Cardiac muscle cell (in vitro differentiated cells and primary cell): ENCODE data around the gene PYCARD. TPM values are rescaled to one million over a fixed set of nuclear protein-coding genes. Genes with fewer than 3 reads are reported as not detected.

Experiments used
- DNase-seq, 2 donors: peaks; one replicate each; pipeline versions ENCODE4 v3.0.0 to v3.0.0-alpha.2; 2010 to 2017; ENCODE audit warnings: low read depth in 1 of 2, low spot score in 1 of 2
- H3K27ac ChIP-seq: fragments of 200-600 bp; sonication (generic); 2 replicates; pipeline ENCODE4 v1.5.1; 2016
- H3K27me3 ChIP-seq: fragments of 200-600 bp; sonication (generic); 2 replicates; pipeline ENCODE4 v1.6.0; 2016; ENCODE audit warnings: control low read depth
- H3K36me3 ChIP-seq: fragments of 200-600 bp; sonication (generic); 2 replicates; pipeline ENCODE4 v1.5.1; 2016; ENCODE audit warnings: control low read depth
- H3K4me1 ChIP-seq: fragments of 200-600 bp; sonication (generic); 2 replicates; pipeline ENCODE4 v1.8.1; 2017; ENCODE audit warnings: low read depth, mild to moderate bottlenecking, mixed run types
- H3K4me3 ChIP-seq: fragments of 200-600 bp; sonication (generic); 2 replicates; pipeline ENCODE4 v1.5.1; 2016; ENCODE audit warnings: mild to moderate bottlenecking
- H3K9me3 ChIP-seq: fragments of 200-600 bp; sonication (generic); 2 replicates; pipeline ENCODE4 v1.5.1; 2017; ENCODE audit warnings: low read depth, mild to moderate bottlenecking, control low read depth
- CTCF ChIP-seq: IDR thresholded peaks from 2 replicates; pipeline ENCODE4 v1.5.1; 2012; ENCODE audit warnings: low read depth, mild to moderate bottlenecking, low read length
- polyA plus RNA-seq: library from polyadenylated mRNA; unstranded; fragments of >200 nt; fragmentation: Nextera tagmentation; extraction: Ambion mirVana; gene quantifications from 2 replicates; pipeline ENCODE4 v1.2.1, GENCODE V29; 2016
- total RNA-seq: library from RNA; depleted of rRNA; stranded (reverse); fragments of >200 nt; gene quantifications from 2 replicates; pipeline ENCODE4 v1.2.3, GENCODE V29; 2016

The PYCARD gene
- total and polyA plus RNA-seq, 2 experiments from 2014 or later: 1.4 to 2.3 TPM

- Histone ChIP-seq H3K27ac (no peak overlapping the region), H3K4me3 (no peak overlapping the region), H3K36me3 (no peaks in the 10 kb centered on the region), H3K4me1 (no peaks in the 10 kb centered on the region), H3K9me3 (no peaks in the 10 kb centered on the region), H3K27me3 (peaks cover 7% of the 10 kb centered on the region)
- no peak for DNase-seq
- no peak for TF ChIP-seq CTCF
These were observed 22.6 kb upstream of the PYCARD start for GRCh38 chr16:31225193-31225592.

- DNase-seq: no peak
- Histone ChIP-seq H3K27ac (no peak overlapping the region), H3K36me3 (no peaks in the 10 kb centered on the region), H3K27me3 (peaks cover 9% of the 10 kb centered on the region), H3K4me1 (no peaks in the 10 kb centered on the region), H3K9me3 (no peaks in the 10 kb centered on the region), H3K4me3 (no peak overlapping the region)
- TF ChIP-seq CTCF: no peak
These were observed 21.8 kb upstream of the PYCARD start for GRCh38 chr16:31224092-31224955.

- H3K27me3 ChIP-seq: peaks cover 22% of the 10 kb centered on the region
- H3K9me3 ChIP-seq: no peaks in the 10 kb centered on the region
- no peak for TF ChIP-seq CTCF
- H3K36me3 ChIP-seq: no peaks in the 10 kb centered on the region
- H3K27ac ChIP-seq: no peak overlapping the region
- DNase-seq: no peak
- no peak overlapping the region for H3K4me3 ChIP-seq
- no peaks in the 10 kb centered on the region for H3K4me1 ChIP-seq
These were observed 20.5 kb upstream of the PYCARD start for GRCh38 chr16:31223044-31223443.

DNA sequence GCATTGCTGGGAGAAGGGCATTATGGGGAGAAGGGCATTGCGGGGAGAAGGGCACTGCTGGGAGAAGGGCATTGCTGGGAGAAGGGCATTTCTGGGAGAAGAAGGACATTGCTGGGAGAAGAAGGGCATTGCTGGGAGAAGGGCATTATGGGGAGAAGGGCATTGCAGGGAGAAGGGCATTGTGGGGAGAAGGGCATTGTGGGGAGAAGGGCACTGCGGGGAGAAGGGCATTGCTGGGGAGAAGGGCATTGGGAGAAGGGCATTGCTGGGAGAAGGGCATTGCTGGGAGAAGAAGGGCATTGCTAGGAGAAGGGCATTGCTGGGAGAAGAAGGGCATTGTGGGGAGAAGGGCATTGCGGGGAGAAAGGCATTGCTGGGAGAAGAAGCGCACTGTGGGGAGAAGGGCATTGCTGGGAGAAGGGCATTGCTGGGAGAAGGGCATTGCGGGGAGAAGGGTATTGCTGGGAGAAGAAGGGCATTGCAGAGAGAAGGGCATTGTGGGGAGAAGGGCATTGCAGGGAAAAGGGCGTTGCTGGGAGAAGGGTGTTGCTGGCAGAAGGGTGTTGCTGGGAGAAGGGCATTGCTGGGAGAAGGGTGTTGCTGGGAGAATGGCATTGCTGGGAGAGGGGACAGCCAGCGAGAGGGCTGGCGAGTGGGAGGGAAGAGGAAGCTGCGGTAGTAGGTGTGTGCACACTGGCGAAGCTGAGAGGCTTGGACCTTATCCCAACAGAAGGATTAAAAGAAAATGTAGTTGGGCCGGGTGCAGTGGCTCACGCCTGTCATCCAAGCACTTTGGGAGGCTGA is 19.0 kb upstream of the PYCARD start:
- no peaks in the 10 kb centered on the region for H3K36me3 ChIP-seq
- H3K27ac ChIP-seq: no peak overlapping the region
- no peaks in the 10 kb centered on the region for H3K4me1 ChIP-seq
- no peak for TF ChIP-seq CTCF
- peaks cover 36% of the 10 kb centered on the region for H3K27me3 ChIP-seq
- H3K4me3 ChIP-seq: no peak overlapping the region
- no peaks in the 10 kb centered on the region for H3K9me3 ChIP-seq
- no peak for DNase-seq

GRCh38 chr16:31219154-31219741 is 16.7 kb upstream of the PYCARD start:
- Histone ChIP-seq H3K27me3 (peaks cover 59% of the 10 kb centered on the region), H3K36me3 (no peaks in the 10 kb centered on the region), H3K4me1 (no peaks in the 10 kb centered on the region), H3K27ac (no peak overlapping the region), H3K4me3 (no peak overlapping the region), H3K9me3 (no peaks in the 10 kb centered on the region)
- TF ChIP-seq CTCF: no peak
- DNase-seq: no peak
